H9 (cell line): ENCODE data around the gene HHATL. TPM values are rescaled to one million over a fixed set of nuclear protein-coding genes. Genes with fewer than 3 reads are reported as not detected.

Experiments
- DNase-seq: peaks from one replicate; pipeline ENCODE4 v3.0.0-alpha.2; 2017
- H2AFZ ChIP-seq: one replicate; pipeline ENCODE4 v1.6.1; 2013; ENCODE audit warnings: mild to moderate bottlenecking, low read length, control low read depth, moderate library complexity
- H2AK5ac ChIP-seq: 2 replicates; pipeline ENCODE4 v1.6.1; 2013; ENCODE audit warnings: low read length, control low read depth, mixed read lengths; ENCODE audit not compliant: insufficient read length
- H2BK120ac ChIP-seq: one replicate; pipeline ENCODE4 v1.6.1; 2013; ENCODE audit warnings: low read depth, mild to moderate bottlenecking, low read length, control low read depth, inconsistent platforms; ENCODE audit not compliant: poor library complexity, severe bottlenecking
- H2BK12ac ChIP-seq: 2 replicates; pipeline ENCODE4 v1.6.1; 2013; ENCODE audit warnings: low read length, control low read depth, mixed read lengths, low read depth; ENCODE audit not compliant: insufficient read length
- H2BK15ac ChIP-seq: 2 replicates; pipeline ENCODE4 v1.6.1; 2013; ENCODE audit warnings: low read depth, low read length, control low read depth
- H2BK20ac ChIP-seq: one replicate; pipeline ENCODE4 v1.6.1; 2013; ENCODE audit warnings: low read depth, mild to moderate bottlenecking, low read length, control low read depth, inconsistent platforms; ENCODE audit not compliant: poor library complexity, severe bottlenecking
- H2BK5ac ChIP-seq: 2 replicates; pipeline ENCODE4 v1.6.1; 2013; ENCODE audit warnings: low read length, control low read depth, mixed read lengths; ENCODE audit not compliant: insufficient read length
- H3K14ac ChIP-seq: 2 replicates; pipeline ENCODE4 v1.6.1; 2013; ENCODE audit warnings: low read length, control low read depth; ENCODE audit not compliant: insufficient read depth
- H3K18ac ChIP-seq: 2 replicates; pipeline ENCODE4 v1.6.1; 2013; ENCODE audit warnings: low read depth, mild to moderate bottlenecking, mixed read lengths, low read length, control low read depth; ENCODE audit not compliant: insufficient read length
- H3K23ac ChIP-seq: 2 replicates; pipeline ENCODE4 v1.6.1; 2013; ENCODE audit warnings: low read length, control low read depth, mixed read lengths, low read depth; ENCODE audit not compliant: insufficient read length
- H3K23me2 ChIP-seq: 2 replicates; pipeline ENCODE4 v1.6.1; 2013; ENCODE audit warnings: low read depth, mild to moderate bottlenecking, mixed read lengths, low read length, control low read depth; ENCODE audit not compliant: insufficient read length, poor library complexity, severe bottlenecking
- H3K27ac ChIP-seq: 2 replicates; pipeline ENCODE4 v1.5.1; 2013; ENCODE audit warnings: low read length, control low read depth, mixed read lengths, low read depth; ENCODE audit not compliant: insufficient read length
- H3K27me3 ChIP-seq: 2 replicates; pipeline ENCODE4 v1.6.1; 2013; ENCODE audit warnings: low read length, control low read depth, inconsistent platforms; ENCODE audit not compliant: insufficient read depth
- H3K4ac ChIP-seq: 2 replicates; pipeline ENCODE4 v1.6.1; 2013; ENCODE audit warnings: low read depth, mild to moderate bottlenecking, control low read depth, inconsistent platforms, low read length, moderate library complexity
- H3K4me1 ChIP-seq: 2 replicates; pipeline ENCODE4 v1.6.1; 2013; ENCODE audit warnings: low read length, control low read depth, inconsistent platforms; ENCODE audit not compliant: insufficient read depth
- H3K4me2 ChIP-seq: 2 replicates; pipeline ENCODE4 v1.6.1; 2013; ENCODE audit warnings: low read length, control low read depth, mixed read lengths; ENCODE audit not compliant: insufficient read length, insufficient read depth
- H3K56ac ChIP-seq: 2 replicates; pipeline ENCODE4 v1.6.1; 2013; ENCODE audit warnings: low read depth, mild to moderate bottlenecking, mixed read lengths, low read length, control low read depth; ENCODE audit not compliant: insufficient read length
- H3K79me1 ChIP-seq: 2 replicates; pipeline ENCODE4 v1.6.1; 2013; ENCODE audit warnings: low read depth, mild to moderate bottlenecking, moderate library complexity, low read length, control low read depth, inconsistent platforms; ENCODE audit not compliant: insufficient read depth, poor library complexity, severe bottlenecking
- H3K79me2 ChIP-seq: 2 replicates; pipeline ENCODE4 v1.6.1; 2013; ENCODE audit warnings: low read length, control low read depth, inconsistent platforms; ENCODE audit not compliant: insufficient read depth
- H3K9ac ChIP-seq: 2 replicates; pipeline ENCODE4 v1.6.1; 2013; ENCODE audit warnings: low read length, control low read depth, mixed read lengths; ENCODE audit not compliant: insufficient read length; ENCODE audit errors: extremely low read depth
- H3K9me3 ChIP-seq: one replicate; pipeline ENCODE4 v1.6.1; 2013; ENCODE audit warnings: low read depth, low read length, inconsistent platforms; ENCODE audit not compliant: control insufficient read depth
- H3T11ph ChIP-seq: one replicate; pipeline ENCODE4 v1.6.1; 2013; ENCODE audit warnings: mild to moderate bottlenecking, low read length, control low read depth, inconsistent platforms
- H4K20me1 ChIP-seq: one replicate; pipeline ENCODE4 v1.6.1; 2013; ENCODE audit not compliant: control insufficient read depth, insufficient read length, insufficient read depth
- H4K5ac ChIP-seq: 2 replicates; pipeline ENCODE4 v1.6.1; 2013; ENCODE audit warnings: low read depth, mild to moderate bottlenecking, mixed read lengths, low read length, control low read depth; ENCODE audit not compliant: insufficient read length
- H4K8ac ChIP-seq: replicated peaks from 2 replicates; pipeline ENCODE4 v1.6.1; 2013; ENCODE audit warnings: low read length, control low read depth, mixed read lengths, low read depth; ENCODE audit not compliant: insufficient read length
- H4K91ac ChIP-seq: 2 replicates; pipeline ENCODE4 v1.6.1; 2013; ENCODE audit warnings: low read depth, mild to moderate bottlenecking, moderate library complexity, mixed read lengths, low read length, control low read depth; ENCODE audit not compliant: insufficient read length
- H3K27ac Mint-ChIP-seq, 3 experiments: 2 replicates in 2 of 3; 3 replicates in 1 of 3; pipeline ENCODE4 v1.8.0; 2020 to 2021; ENCODE audit warnings: mixed read lengths in 3 of 3, mild to moderate bottlenecking in 1 of 3, moderate library complexity in 1 of 3
- H3K27me3 Mint-ChIP-seq: 2 replicates; pipeline ENCODE4 v1.8.0; 2021; ENCODE audit warnings: low read depth, mild to moderate bottlenecking, moderate library complexity, mixed read lengths
- H3K36me3 Mint-ChIP-seq, 3 experiments: 2 replicates in 2 of 3; 3 replicates in 1 of 3; pipeline ENCODE4 v1.8.0; 2020 to 2021; ENCODE audit warnings: low read depth in 3 of 3, mixed read lengths in 3 of 3; ENCODE audit not compliant: insufficient read depth in 1 of 3
- H3K4me1 Mint-ChIP-seq, 2 experiments: 2 replicates each; pipeline ENCODE4 v1.8.0; 2020; ENCODE audit warnings: mixed read lengths in 2 of 2
- H3K4me3 Mint-ChIP-seq, 2 experiments: 2 replicates in 1 of 2; 3 replicates in 1 of 2; pipeline ENCODE4 v1.8.0; 2020 to 2021; ENCODE audit warnings: mild to moderate bottlenecking in 2 of 2, mixed read lengths in 2 of 2, moderate library complexity in 1 of 2
- H3K9me3 Mint-ChIP-seq, 2 experiments: 2 replicates in 1 of 2; 3 replicates in 1 of 2; pipeline ENCODE4 v1.8.0; 2020; ENCODE audit warnings: mild to moderate bottlenecking in 2 of 2, mixed read lengths in 2 of 2, moderate library complexity in 1 of 2
- WGBS: extraction: QIAGEN DNeasy Blood & Tissue Kit; methylation state at CpG from one replicate; pipeline ENCODE4 v1.1.7; 2013; ENCODE audit warnings: missing lambda C conversion rate, low lambda C conversion rate, mixed read lengths; ENCODE audit not compliant: insufficient read length; ENCODE audit errors: extremely low coverage; 5-methylcytosine and 5-hydroxymethylcytosine counted together
- total RNA-seq: library from RNA; stranded (reverse); gene quantifications from 2 replicates; pipeline ENCODE4 v1.2.1, GENCODE V29; 2021
- TF ChIP-seq, protein P1 (sequence below): fragments of 200-600 bp; sonication (generic); conservative IDR thresholded peaks from 3 replicates; pipeline ENCODE4 v1.8.0; 2021; ENCODE audit warnings: antibody characterized with exemption, mild to moderate bottlenecking

The HHATL gene
- total RNA-seq, 1 experiment from 2014 or later: 0.46 TPM

DNA sequence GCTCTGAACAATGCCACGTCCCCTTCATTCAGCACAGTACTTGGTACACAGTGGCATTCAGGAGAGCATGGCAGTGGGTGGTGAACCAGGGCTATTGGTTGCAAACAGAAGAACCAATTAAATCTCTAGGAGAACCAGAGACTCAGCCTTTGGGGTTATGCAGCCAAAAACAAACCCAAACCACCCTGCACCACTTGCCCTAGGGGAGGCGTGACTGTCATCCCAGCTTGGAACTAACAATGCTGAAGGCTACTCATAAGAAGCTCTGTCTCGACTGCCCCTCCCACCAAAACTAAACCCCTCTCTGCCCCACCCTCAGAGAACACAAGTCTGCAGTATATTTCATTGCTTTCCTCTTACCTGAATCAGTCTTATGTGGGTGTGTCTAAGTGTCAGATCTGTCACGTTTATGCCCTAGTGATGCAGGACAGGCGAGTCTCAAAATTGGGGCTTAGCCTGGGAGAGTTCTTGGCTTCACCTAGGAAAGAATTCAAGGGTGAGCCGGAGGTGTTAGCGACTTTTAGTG is 32.5 kb downstream of the HHATL start:
- peaks cover 2 to 4% of the 10 kb centered on the region in 2 experiments; a peak in 2 of 5 replicates for H3K9me3 Mint-ChIP-seq
- Histone ChIP-seq H2AFZ (no peak overlapping the region), H4K5ac (no peak overlapping the region), H3K79me2 (no peaks in the 10 kb centered on the region), H2BK5ac (no peak overlapping the region), H2BK12ac (no peak overlapping the region), H3K9me3 (no peaks in the 10 kb centered on the region), H4K91ac (no peak overlapping the region), H3K18ac (no peak overlapping the region), H2BK20ac (no peak overlapping the region), H3K23me2 (no peaks in the 10 kb centered on the region), H3K14ac (no peak overlapping the region), H3K4ac (no peak overlapping the region), H3K56ac (no peak overlapping the region), H3T11ph (no peak overlapping the region), H3K23ac (no peak overlapping the region), H2AK5ac (no peak overlapping the region), H4K20me1 (no peaks in the 10 kb centered on the region), H2BK15ac (no peak overlapping the region), H4K8ac (no peak overlapping the region), H3K4me1 (no peaks in the 10 kb centered on the region), H3K79me1 (no peaks in the 10 kb centered on the region), H3K9ac (no peak overlapping the region), H3K4me2 (no peak overlapping the region), H2BK120ac (no peak overlapping the region), H3K27ac (no peak overlapping the region), H3K27me3 (no peaks in the 10 kb centered on the region)
- TF ChIP-seq, protein P1, sequence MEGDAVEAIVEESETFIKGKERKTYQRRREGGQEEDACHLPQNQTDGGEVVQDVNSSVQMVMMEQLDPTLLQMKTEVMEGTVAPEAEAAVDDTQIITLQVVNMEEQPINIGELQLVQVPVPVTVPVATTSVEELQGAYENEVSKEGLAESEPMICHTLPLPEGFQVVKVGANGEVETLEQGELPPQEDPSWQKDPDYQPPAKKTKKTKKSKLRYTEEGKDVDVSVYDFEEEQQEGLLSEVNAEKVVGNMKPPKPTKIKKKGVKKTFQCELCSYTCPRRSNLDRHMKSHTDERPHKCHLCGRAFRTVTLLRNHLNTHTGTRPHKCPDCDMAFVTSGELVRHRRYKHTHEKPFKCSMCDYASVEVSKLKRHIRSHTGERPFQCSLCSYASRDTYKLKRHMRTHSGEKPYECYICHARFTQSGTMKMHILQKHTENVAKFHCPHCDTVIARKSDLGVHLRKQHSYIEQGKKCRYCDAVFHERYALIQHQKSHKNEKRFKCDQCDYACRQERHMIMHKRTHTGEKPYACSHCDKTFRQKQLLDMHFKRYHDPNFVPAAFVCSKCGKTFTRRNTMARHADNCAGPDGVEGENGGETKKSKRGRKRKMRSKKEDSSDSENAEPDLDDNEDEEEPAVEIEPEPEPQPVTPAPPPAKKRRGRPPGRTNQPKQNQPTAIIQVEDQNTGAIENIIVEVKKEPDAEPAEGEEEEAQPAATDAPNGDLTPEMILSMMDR: no peak
- no peak for DNase-seq
- WGBS: no CpG with 5 or more reads among the region's 7 CpGs
- no peak overlapping the region for H3K27ac Mint-ChIP-seq
- H3K27me3 Mint-ChIP-seq: peaks cover 13% of the 10 kb centered on the region
- peaks cover 8 to 9% of the 10 kb centered on the region in 2 experiments for H3K4me1 Mint-ChIP-seq
- H3K4me3 Mint-ChIP-seq: no peak overlapping the region
- H3K36me3 Mint-ChIP-seq: no peaks in the 10 kb centered on the region; a peak in 2 of 7 replicates
